Lower leg skin (tissue), 3 donors: ENCODE data around the gene IRF8.

Source experiments
- POLR2A ChIP-seq, 2 donors: fragments of 450-650 bp; IDR thresholded peaks; one replicate each; pipeline ENCODE4 v1.6.1; 2016 to 2017; ENCODE audit warnings: antibody characterized with exemption in 2 of 2, mild to moderate bottlenecking in 1 of 2, moderate library complexity in 1 of 2
- TF ChIP-seq, protein P1 (sequence below), 3 donors: fragments of 450-650 bp; IDR thresholded peaks; one replicate each; pipeline ENCODE4 v1.5.1; 2016; ENCODE audit warnings: antibody characterized with exemption in 3 of 3, mild to moderate bottlenecking in 3 of 3, moderate library complexity in 2 of 3

DNA sequence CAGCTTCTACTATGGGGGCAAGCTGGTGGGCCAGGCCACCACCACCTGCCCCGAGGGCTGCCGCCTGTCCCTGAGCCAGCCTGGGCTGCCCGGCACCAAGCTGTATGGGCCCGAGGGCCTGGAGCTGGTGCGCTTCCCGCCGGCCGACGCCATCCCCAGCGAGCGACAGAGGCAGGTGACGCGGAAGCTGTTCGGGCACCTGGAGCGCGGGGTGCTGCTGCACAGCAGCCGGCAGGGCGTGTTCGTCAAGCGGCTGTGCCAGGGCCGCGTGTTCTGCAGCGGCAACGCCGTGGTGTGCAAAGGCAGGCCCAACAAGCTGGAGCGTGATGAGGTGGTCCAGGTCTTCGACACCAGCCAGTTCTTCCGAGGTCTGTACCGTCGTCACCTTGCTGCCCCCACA is 19.5 kb downstream of the IRF8 start:
- TF ChIP-seq POLR2A (IDR thresholded peaks at IDR 0.05) = no peak
- TF ChIP-seq, protein P1, sequence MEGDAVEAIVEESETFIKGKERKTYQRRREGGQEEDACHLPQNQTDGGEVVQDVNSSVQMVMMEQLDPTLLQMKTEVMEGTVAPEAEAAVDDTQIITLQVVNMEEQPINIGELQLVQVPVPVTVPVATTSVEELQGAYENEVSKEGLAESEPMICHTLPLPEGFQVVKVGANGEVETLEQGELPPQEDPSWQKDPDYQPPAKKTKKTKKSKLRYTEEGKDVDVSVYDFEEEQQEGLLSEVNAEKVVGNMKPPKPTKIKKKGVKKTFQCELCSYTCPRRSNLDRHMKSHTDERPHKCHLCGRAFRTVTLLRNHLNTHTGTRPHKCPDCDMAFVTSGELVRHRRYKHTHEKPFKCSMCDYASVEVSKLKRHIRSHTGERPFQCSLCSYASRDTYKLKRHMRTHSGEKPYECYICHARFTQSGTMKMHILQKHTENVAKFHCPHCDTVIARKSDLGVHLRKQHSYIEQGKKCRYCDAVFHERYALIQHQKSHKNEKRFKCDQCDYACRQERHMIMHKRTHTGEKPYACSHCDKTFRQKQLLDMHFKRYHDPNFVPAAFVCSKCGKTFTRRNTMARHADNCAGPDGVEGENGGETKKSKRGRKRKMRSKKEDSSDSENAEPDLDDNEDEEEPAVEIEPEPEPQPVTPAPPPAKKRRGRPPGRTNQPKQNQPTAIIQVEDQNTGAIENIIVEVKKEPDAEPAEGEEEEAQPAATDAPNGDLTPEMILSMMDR (IDR thresholded peaks at IDR 0.05) = no peak
